Hepatocyte (in vitro differentiated cells): ENCODE data around the gene ARHGAP15.

Source experiments
- CTCF ChIP-seq: fragments of 200-600 bp; sonication (generic); IDR thresholded peaks from 2 replicates; pipeline ENCODE4 v1.5.1; 2016; ENCODE audit warnings: antibody characterized with exemption, mild to moderate bottlenecking; ENCODE audit not compliant: poor library complexity
- EZH2phosphoT487 ChIP-seq: fragments of 200-600 bp; sonication (generic); IDR thresholded peaks from one replicate; pipeline ENCODE4 v1.6.1; 2018; ENCODE audit warnings: antibody characterized with exemption, mild to moderate bottlenecking, low read depth, moderate library complexity; ENCODE audit not compliant: unreplicated experiment, severe bottlenecking

- TF ChIP-seq CTCF (no peak), EZH2phosphoT487 (no peak)
Measured at GRCh38 chr2:143530758-143531157, 401.5 kb downstream of the ARHGAP15 start.
